Measurements from ENCODE around the gene TPST2.

Gene TPST2

GRCh38 chr22:26561756-26562417 lies 28.0 kb downstream of the TPST2 start:
- in situ Hi-C loops (cut with MboI; ENCODE audit: low sequenced_read_pairs, unreplicated experiment), result no loop called here
- TF ChIP-seq, protein P1, sequence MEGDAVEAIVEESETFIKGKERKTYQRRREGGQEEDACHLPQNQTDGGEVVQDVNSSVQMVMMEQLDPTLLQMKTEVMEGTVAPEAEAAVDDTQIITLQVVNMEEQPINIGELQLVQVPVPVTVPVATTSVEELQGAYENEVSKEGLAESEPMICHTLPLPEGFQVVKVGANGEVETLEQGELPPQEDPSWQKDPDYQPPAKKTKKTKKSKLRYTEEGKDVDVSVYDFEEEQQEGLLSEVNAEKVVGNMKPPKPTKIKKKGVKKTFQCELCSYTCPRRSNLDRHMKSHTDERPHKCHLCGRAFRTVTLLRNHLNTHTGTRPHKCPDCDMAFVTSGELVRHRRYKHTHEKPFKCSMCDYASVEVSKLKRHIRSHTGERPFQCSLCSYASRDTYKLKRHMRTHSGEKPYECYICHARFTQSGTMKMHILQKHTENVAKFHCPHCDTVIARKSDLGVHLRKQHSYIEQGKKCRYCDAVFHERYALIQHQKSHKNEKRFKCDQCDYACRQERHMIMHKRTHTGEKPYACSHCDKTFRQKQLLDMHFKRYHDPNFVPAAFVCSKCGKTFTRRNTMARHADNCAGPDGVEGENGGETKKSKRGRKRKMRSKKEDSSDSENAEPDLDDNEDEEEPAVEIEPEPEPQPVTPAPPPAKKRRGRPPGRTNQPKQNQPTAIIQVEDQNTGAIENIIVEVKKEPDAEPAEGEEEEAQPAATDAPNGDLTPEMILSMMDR (IDR thresholded peaks at IDR 0.05; ENCODE audit: borderline replicate concordance, control extremely low read depth, extremely low read depth, insufficient read depth, missing control alignments), result no peak
- no peak for DNase-seq (ENCODE audit: low spot score)

- in situ Hi-C loops (cut with MboI; ENCODE audit: low sequenced_read_pairs, unreplicated experiment), result no loop called here
- TF ChIP-seq, protein P1 (IDR thresholded peaks at IDR 0.05; ENCODE audit: borderline replicate concordance, control extremely low read depth, extremely low read depth, insufficient read depth, missing control alignments), result no peak
- DNase-seq (ENCODE audit: low spot score), result no peak
Measured at GRCh38 chr22:26559961-26560575, 29.9 kb downstream of the TPST2 start.

- TF ChIP-seq, protein P1 (IDR thresholded peaks at IDR 0.05; ENCODE audit: borderline replicate concordance, control extremely low read depth, extremely low read depth, insufficient read depth, missing control alignments), result no peak
- in situ Hi-C loops (cut with MboI; ENCODE audit: low sequenced_read_pairs, unreplicated experiment), result no loop called here
- DNase-seq (ENCODE audit: low spot score), result no peak
Measured at GRCh38 chr22:26558248-26558895, 31.6 kb downstream of the TPST2 start.

DNA sequence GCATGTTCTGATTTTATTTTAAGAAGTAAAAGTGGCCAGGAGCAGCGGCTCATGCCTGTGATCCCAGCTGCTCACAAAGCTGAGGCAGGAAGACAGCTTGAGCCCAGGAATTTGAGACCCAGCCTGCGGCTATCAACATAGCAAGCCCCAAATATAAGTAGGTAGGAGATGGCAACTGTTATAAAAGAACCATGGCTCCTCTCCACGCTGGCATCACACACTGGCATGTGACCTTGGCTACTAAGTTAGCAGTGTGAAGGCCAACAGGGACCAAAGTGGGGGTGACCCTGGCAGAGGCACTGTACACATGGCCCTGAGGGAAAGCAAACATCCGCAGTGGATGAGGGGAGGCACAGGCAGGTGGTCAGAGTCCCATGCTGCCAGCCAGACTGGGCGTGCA lies 33.0 kb downstream of the TPST2 start:
- DNase-seq (ENCODE audit: low spot score), result no peak
- TF ChIP-seq, protein P1 (IDR thresholded peaks at IDR 0.05; ENCODE audit: borderline replicate concordance, control extremely low read depth, extremely low read depth, insufficient read depth, missing control alignments), result no peak
- in situ Hi-C loops (cut with MboI; ENCODE audit: low sequenced_read_pairs, unreplicated experiment), result no loop called here

GRCh38 chr22:26555478-26555877 lies 34.5 kb downstream of the TPST2 start:
- TF ChIP-seq, protein P1 (IDR thresholded peaks at IDR 0.05; ENCODE audit: borderline replicate concordance, control extremely low read depth, extremely low read depth, insufficient read depth, missing control alignments), result no peak

GRCh38 chr22:26554956-26555355 lies 35.0 kb downstream of the TPST2 start:
- in situ Hi-C loops (cut with MboI; ENCODE audit: low sequenced_read_pairs, unreplicated experiment), result no loop called here
- TF ChIP-seq, protein P1 (IDR thresholded peaks at IDR 0.05; ENCODE audit: borderline replicate concordance, control extremely low read depth, extremely low read depth, insufficient read depth, missing control alignments), result no peak
- DNase-seq (ENCODE audit: low spot score), result no peak

More at GRCh38 chr22:26555478-26555877, 34.5 kb downstream of the TPST2 start:
- in situ Hi-C loops (cut with MboI; ENCODE audit: low sequenced_read_pairs, unreplicated experiment), result no loop called here
- no peak for DNase-seq (ENCODE audit: low spot score)
